ENCODE measurements around the gene PLEKHA6. TPM values are rescaled to one million over a fixed set of nuclear protein-coding genes. Genes with fewer than 3 reads are reported as not detected.

The PLEKHA6 gene
- total and polyA plus RNA-seq, 2 of the 8 experiments (the other 6 are each of a cell fraction or from before 2014, with no cell fraction given) = 4.8 to 20.2 TPM

GRCh38 chr1:204264805-204265204, 94.9 kb downstream of the PLEKHA6 start:
- Histone ChIP-seq H2BK20ac (ENCODE audit: low read length) (no peak overlapping the region), H3K18ac (ENCODE audit: extremely low read depth, low read length) (no peak overlapping the region), H3K4me1 (replicated peaks in 1 of 4; ENCODE audit: control insufficient read depth in 3 of 4, insufficient read depth in 4 of 4, low read length in 3 of 4) (no peaks in the 10 kb centered on the region), H3K23me2 (ENCODE audit: low read depth, low read length) (no peaks in the 10 kb centered on the region), H4K8ac (ENCODE audit: extremely low read depth, insufficient read depth, low read length) (no peak overlapping the region), H3K56ac (replicated peaks; ENCODE audit: insufficient read length, low read depth, low read length) (no peak overlapping the region), H2AK5ac (ENCODE audit: low read depth, low read length) (no peak overlapping the region), H3K27ac (ENCODE audit: low read depth, low read length) (no peak overlapping the region), H2AFZ (ENCODE audit: low read length) (no peak overlapping the region), H3K14ac (ENCODE audit: insufficient read length) (no peak overlapping the region), H3K4me3 (ENCODE audit: extremely low read depth in 1 of 4, insufficient read depth in 2 of 4, low read depth in 3 of 4, low read length in 4 of 4) (no peak overlapping the region), H2BK15ac (ENCODE audit: low read length) (no peak overlapping the region), H4K5ac (ENCODE audit: insufficient read length, low read depth, low read length) (no peak overlapping the region), H3K79me2 (ENCODE audit: control insufficient read depth in 1 of 2, insufficient read depth in 2 of 2, low read length in 2 of 2) (no peaks in the 10 kb centered on the region), H3K79me1 (ENCODE audit: low read depth, low read length) (no peaks in the 10 kb centered on the region), H3K36me3 (ENCODE audit: control insufficient read depth in 2 of 4, insufficient read depth in 4 of 4, low read length in 3 of 4) (peaks cover 0 to 4% (median 0%) of the 10 kb centered on the region in 4 experiments; a peak in 1 of 8 replicates), H3K4ac (replicated peaks; ENCODE audit: insufficient read length, low read depth, low read length) (no peak overlapping the region), H3K9ac (replicated peaks in 1 of 4; ENCODE audit: extremely low read depth in 1 of 4, low read depth in 3 of 4, low read length in 3 of 4) (no peak overlapping the region), H3K4me2 (ENCODE audit: insufficient read depth in 1 of 2, low read depth in 2 of 2, low read length in 2 of 2) (no peak overlapping the region), H4K20me1 (replicated peaks in 1 of 2; ENCODE audit: control insufficient read depth in 1 of 2, insufficient read depth in 2 of 2, low read length in 2 of 2) (peaks cover 0 to 1% of the 10 kb centered on the region in 2 experiments), H3K9me3 (ENCODE audit: insufficient read depth in 2 of 2, low read depth in 1 of 2, low read length in 1 of 2) (no peaks in the 10 kb centered on the region), H2BK12ac (ENCODE audit: low read depth, low read length) (no peak overlapping the region), H4K91ac (replicated peaks; ENCODE audit: insufficient read length, low read length) (no peak overlapping the region), H3K23ac (ENCODE audit: insufficient read length) (no peak overlapping the region), H2BK5ac (ENCODE audit: low read depth, low read length) (no peak overlapping the region), H2BK120ac (replicated peaks; ENCODE audit: low read depth, low read length) (no peak overlapping the region), H3K27me3 (replicated peaks in 1 of 4; ENCODE audit: control insufficient read depth in 3 of 4, extremely low read depth in 1 of 4, insufficient read depth in 3 of 4, low read length in 3 of 4) (no peaks in the 10 kb centered on the region)
- DNase-seq (ENCODE audit: low read depth in 1 of 2, low spot score in 2 of 2) (no peak), FAIRE-seq (no peak)
- 88% methylated on average over 8 of the region's 8 CpGs; no CpG with 5 or more reads in 1 of the 2 experiments for WGBS, 2 experiments (ENCODE audit: extremely low coverage in 1 of 2, insufficient coverage in 1 of 2, insufficient read length in 1 of 2, insufficient replicate concordance in 2 of 2, low coverage in 1 of 2, low lambda C conversion rate in 2 of 2, missing lambda C conversion rate in 1 of 2)
- ChIA-PET POLR2A (ENCODE audit: partially characterized antibody) (interaction anchor here (1.3 to 3.1 kb wide), 2 partner anchors 10 to 16 kb away, joined by 4 to 6 read pairs; no protein-coding TSS in a partner anchor), CTCF (ENCODE audit: partially characterized antibody) (interaction anchor here (1.2 to 26.5 kb wide), 7 partner anchors 3 to 102 kb away, joined by 3 to 335 read pairs (median 10); partner anchors contain the start of gene PLEKHA6)
- TF ChIP-seq CBX8 (IDR thresholded peaks at IDR 0.05; ENCODE audit: borderline replicate concordance, low read depth, low read length) (no peak), SIX5 (IDR thresholded peaks at IDR 0.05; ENCODE audit: low read depth, low read length) (no peak), ATF3 (IDR thresholded peaks at IDR 0.05; ENCODE audit: insufficient read depth, low read depth, low read length) (no peak), RBBP5 (IDR thresholded peaks at IDR 0.05; ENCODE audit: borderline replicate concordance, low read depth, low read length) (no peak), NANOG (IDR thresholded peaks at IDR 0.05; ENCODE audit: insufficient read depth, low read depth, low read length, poor library complexity, severe bottlenecking) (no peak), CBX5 (IDR thresholded peaks at IDR 0.05; ENCODE audit: low read depth, low read length) (no peak), GABPA (IDR thresholded peaks at IDR 0.05; ENCODE audit: borderline replicate concordance, insufficient read depth, low read length) (no peak), SIN3A (conservative IDR thresholded peaks at IDR 0.05 in 1 of 2, IDR thresholded peaks at IDR 0.05 in 1 of 2; ENCODE audit: low read depth in 1 of 2, low read length in 2 of 2) (no peak), SAP30 (IDR thresholded peaks at IDR 0.05; ENCODE audit: insufficient read depth, insufficient replicate concordance, low read length) (no peak), JUND (IDR thresholded peaks at IDR 0.05; ENCODE audit: low read length) (no peak)
